GM06990 (cell line): ENCODE results near the gene EPSTI1.

Experiments
- DNase-seq: peaks from one replicate; pipeline ENCODE4 v3.0.0-alpha.2; 2011; ENCODE audit not compliant: insufficient read length; ENCODE audit errors: extremely low read depth
- H3K27me3 ChIP-seq: replicated peaks from 2 replicates; pipeline ENCODE4 v1.6.0; 2011; ENCODE audit warnings: low read length; ENCODE audit not compliant: control insufficient read depth, insufficient read depth
- H3K36me3 ChIP-seq: 2 replicates; pipeline ENCODE4 v1.5.1; 2011; ENCODE audit warnings: low read length; ENCODE audit not compliant: control insufficient read depth, insufficient read depth
- H3K4me3 ChIP-seq: replicated peaks from 2 replicates; pipeline ENCODE4 v1.5.1; 2011; ENCODE audit warnings: low read depth, mild to moderate bottlenecking, control low read depth, low read length
- CTCF ChIP-seq: IDR thresholded peaks from 2 replicates; pipeline ENCODE4 v1.5.1; 2011; ENCODE audit warnings: low read length, control low read depth, mild to moderate bottlenecking, inconsistent platforms; ENCODE audit not compliant: insufficient read depth, poor library complexity, severe bottlenecking

Gene EPSTI1

GRCh38 chr13:42967660-42968059 lies 24.4 kb downstream of the EPSTI1 start:
- H3K36me3 ChIP-seq = peaks cover 6% of the 10 kb centered on the region
- TF ChIP-seq CTCF = no peak
- no peaks in the 10 kb centered on the region for H3K27me3 ChIP-seq
- no peak overlapping the region for H3K4me3 ChIP-seq
- no peak for DNase-seq

- no peak for TF ChIP-seq CTCF
- Histone ChIP-seq H3K4me3 (no peak overlapping the region), H3K27me3 (no peaks in the 10 kb centered on the region), H3K36me3 (peaks cover 10% of the 10 kb centered on the region)
- DNase-seq = no peak
These were observed 26.8 kb downstream of the EPSTI1 start for GRCh38 chr13:42965281-42965680.

- no peak for DNase-seq
- peaks cover 10% of the 10 kb centered on the region for H3K36me3 ChIP-seq
- no peak overlapping the region for H3K4me3 ChIP-seq
- TF ChIP-seq CTCF = no peak
- no peaks in the 10 kb centered on the region for H3K27me3 ChIP-seq
These were observed 27.3 kb downstream of the EPSTI1 start for GRCh38 chr13:42964761-42965161.

- H3K4me3 ChIP-seq = no peak overlapping the region
These were observed 32.4 kb downstream of the EPSTI1 start for GRCh38 chr13:42959615-42960014.

GRCh38 chr13:42957881-42958280 lies 34.2 kb downstream of the EPSTI1 start:
- Histone ChIP-seq H3K27me3 (no peaks in the 10 kb centered on the region), H3K4me3 (no peak overlapping the region), H3K36me3 (peaks cover 4% of the 10 kb centered on the region)
- DNase-seq = no peak
- TF ChIP-seq CTCF = no peak

More at GRCh38 chr13:42959615-42960014, 32.4 kb downstream of the EPSTI1 start:
- TF ChIP-seq CTCF = no peak
- no peak for DNase-seq
- H3K27me3 ChIP-seq = no peaks in the 10 kb centered on the region
- H3K36me3 ChIP-seq = peaks cover 4% of the 10 kb centered on the region

GRCh38 chr13:42950181-42950580 lies 41.9 kb downstream of the EPSTI1 start:
- DNase-seq = no peak
- H3K4me3 ChIP-seq = no peak overlapping the region
- TF ChIP-seq CTCF = no peak
- peaks cover 10% of the 10 kb centered on the region for H3K36me3 ChIP-seq
- no peaks in the 10 kb centered on the region for H3K27me3 ChIP-seq
